Endothelial cell (in vitro differentiated cells): Measurements from ENCODE around the gene ATP5ME. TPM values are rescaled to one million over a fixed set of nuclear protein-coding genes. Genes with fewer than 3 reads are reported as not detected.

Experiments
- DNase-seq: peaks from one replicate; pipeline ENCODE4 v3.0.0; 2021; ENCODE audit warnings: low spot score
- H3K27ac Mint-ChIP-seq: one replicate; pipeline ENCODE4 v1.8.0; 2021; ENCODE audit warnings: mixed read lengths, inconsistent platforms; ENCODE audit not compliant: unreplicated experiment
- H3K27me3 Mint-ChIP-seq: one replicate; pipeline ENCODE4 v1.8.0; 2021; ENCODE audit warnings: mild to moderate bottlenecking, moderate library complexity, mixed read lengths, inconsistent platforms; ENCODE audit not compliant: unreplicated experiment
- H3K36me3 Mint-ChIP-seq: one replicate; pipeline ENCODE4 v1.8.0; 2021; ENCODE audit warnings: mild to moderate bottlenecking, low read depth, mixed read lengths, inconsistent platforms; ENCODE audit not compliant: unreplicated experiment
- H3K4me1 Mint-ChIP-seq: one replicate; pipeline ENCODE4 v1.8.0; 2021; ENCODE audit warnings: mild to moderate bottlenecking, mixed read lengths, inconsistent platforms; ENCODE audit not compliant: unreplicated experiment
- H3K4me3 Mint-ChIP-seq: one replicate; pipeline ENCODE4 v1.8.0; 2021; ENCODE audit warnings: mild to moderate bottlenecking, mixed read lengths, inconsistent platforms; ENCODE audit not compliant: unreplicated experiment
- H3K9me3 Mint-ChIP-seq: one replicate; pipeline ENCODE4 v1.8.0; 2021; ENCODE audit warnings: mixed read lengths, inconsistent platforms; ENCODE audit not compliant: unreplicated experiment
- total RNA-seq: library from RNA; stranded (reverse); fragmentation: NEBNext Ultra II Directional; extraction: Animal tissue kit (Norgen Biotek cat#: 25700); gene quantifications from one replicate; pipeline ENCODE4 v1.2.1, GENCODE V29; 2021; ENCODE audit not compliant: unreplicated experiment
- TF ChIP-seq, protein P1 (sequence below): fragments of 200-600 bp; sonication (generic); IDR thresholded peaks from one replicate; pipeline ENCODE4 v1.5.0; 2021; ENCODE audit warnings: antibody characterized with exemption; ENCODE audit not compliant: unreplicated experiment

Gene ATP5ME
- total RNA-seq, 1 donor from 2014 or later: 289 TPM

DNA sequence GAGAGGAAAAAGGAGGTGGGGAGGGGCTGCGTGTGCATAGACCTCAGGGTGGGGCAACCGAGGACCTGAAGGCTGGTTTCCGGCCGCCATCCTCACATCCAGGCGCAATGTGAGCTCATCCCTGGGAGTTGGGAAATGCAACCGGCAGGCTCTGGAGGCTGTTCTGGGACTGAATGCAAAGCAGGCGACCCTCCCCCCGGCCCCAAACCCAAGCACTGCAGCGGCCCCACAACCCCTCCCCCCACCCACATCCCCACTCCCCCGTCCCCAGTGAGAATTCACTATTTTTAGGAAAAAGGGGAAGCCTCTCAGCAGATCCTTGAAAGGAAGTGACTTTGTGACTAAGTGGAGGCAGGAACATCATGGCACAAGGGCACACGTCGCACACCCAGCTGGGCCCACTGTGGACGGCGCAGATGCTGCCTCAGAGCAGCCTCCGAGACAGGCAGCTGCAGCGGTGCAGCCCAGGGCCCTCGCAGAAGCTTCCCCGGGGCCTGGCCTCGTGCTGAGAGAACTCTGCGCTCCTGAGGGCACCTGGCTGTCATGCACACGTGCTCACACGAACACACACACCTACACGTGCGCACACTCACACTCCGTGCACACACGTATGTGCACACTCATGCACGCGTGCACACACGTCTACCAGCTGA, 50.0 kb downstream of the ATP5ME start:
- Mint-ChIP-seq H3K9me3 (no peaks in the 10 kb centered on the region), H3K36me3 (peaks cover 3% of the 10 kb centered on the region), H3K27me3 (peaks cover 19% of the 10 kb centered on the region), H3K4me3 (no peak overlapping the region), H3K27ac (no peak overlapping the region), H3K4me1 (peaks cover 2% of the 10 kb centered on the region)
- TF ChIP-seq, protein P1, sequence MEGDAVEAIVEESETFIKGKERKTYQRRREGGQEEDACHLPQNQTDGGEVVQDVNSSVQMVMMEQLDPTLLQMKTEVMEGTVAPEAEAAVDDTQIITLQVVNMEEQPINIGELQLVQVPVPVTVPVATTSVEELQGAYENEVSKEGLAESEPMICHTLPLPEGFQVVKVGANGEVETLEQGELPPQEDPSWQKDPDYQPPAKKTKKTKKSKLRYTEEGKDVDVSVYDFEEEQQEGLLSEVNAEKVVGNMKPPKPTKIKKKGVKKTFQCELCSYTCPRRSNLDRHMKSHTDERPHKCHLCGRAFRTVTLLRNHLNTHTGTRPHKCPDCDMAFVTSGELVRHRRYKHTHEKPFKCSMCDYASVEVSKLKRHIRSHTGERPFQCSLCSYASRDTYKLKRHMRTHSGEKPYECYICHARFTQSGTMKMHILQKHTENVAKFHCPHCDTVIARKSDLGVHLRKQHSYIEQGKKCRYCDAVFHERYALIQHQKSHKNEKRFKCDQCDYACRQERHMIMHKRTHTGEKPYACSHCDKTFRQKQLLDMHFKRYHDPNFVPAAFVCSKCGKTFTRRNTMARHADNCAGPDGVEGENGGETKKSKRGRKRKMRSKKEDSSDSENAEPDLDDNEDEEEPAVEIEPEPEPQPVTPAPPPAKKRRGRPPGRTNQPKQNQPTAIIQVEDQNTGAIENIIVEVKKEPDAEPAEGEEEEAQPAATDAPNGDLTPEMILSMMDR: no peak
- DNase-seq: no peak

DNA sequence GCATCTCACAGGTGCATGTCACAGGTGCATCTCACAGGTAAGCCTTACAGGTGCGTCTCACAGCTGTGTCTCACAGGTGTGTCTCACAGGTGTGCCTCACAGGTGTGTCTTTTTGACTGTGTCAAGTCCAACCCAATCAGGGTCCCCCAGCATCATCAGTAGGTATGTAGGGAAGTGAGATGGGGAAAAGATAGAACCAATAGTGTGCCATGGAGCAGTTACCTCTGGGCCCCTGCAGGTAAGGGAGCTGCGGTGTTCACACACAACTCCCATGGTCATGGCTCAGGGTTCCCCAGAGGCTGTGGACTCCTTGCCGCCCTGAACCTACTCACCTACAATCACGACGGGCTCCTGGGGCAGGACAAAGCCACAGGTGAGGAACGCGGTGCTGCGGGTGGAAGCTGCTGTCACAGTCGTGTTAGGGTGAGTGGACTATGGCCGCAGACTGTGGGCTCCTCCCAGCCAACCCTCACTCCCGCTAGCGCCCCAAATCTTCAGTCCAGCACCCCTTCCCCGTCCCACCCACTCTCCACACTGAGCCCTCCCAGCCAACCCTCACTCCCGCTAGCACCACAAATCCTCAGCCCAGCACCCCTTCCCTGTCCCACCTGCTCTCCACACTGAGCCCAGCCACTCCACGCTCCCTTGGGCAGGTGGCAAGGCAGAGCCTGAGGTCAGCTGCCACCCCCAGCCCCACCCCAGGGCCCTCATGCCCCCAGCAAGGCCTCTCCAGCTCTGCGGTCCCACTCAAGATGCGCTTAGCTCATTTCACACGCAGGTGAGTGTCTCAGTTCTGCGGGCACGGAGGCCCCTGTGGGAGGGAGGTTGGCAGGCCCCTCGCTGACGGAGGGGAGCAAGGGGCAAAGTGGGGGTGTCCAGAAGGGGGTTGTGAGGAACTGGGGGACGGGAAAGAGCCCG, 50.8 kb downstream of the ATP5ME start:
- Mint-ChIP-seq H3K36me3 (peaks cover 3% of the 10 kb centered on the region), H3K27ac (no peak overlapping the region), H3K4me1 (peaks cover 2% of the 10 kb centered on the region), H3K27me3 (peaks cover 19% of the 10 kb centered on the region), H3K9me3 (no peaks in the 10 kb centered on the region), H3K4me3 (no peak overlapping the region)
- DNase-seq: no peak
- TF ChIP-seq, protein P1: no peak

Other genes with a start within 250 kb of the ATP5ME start
- 32.5 TPM for gene ZNF721, start 175.1 kb downstream of the ATP5ME start, total RNA-seq
- gene PIGG, start 175.1 kb downstream of the ATP5ME start, total RNA-seq: 74.0 TPM
- not detected for gene TMEM271, start 98.0 kb downstream of the ATP5ME start, total RNA-seq
- 5.1 TPM for gene PDE6B, start 48.7 kb downstream of the ATP5ME start, total RNA-seq
- gene MYL5, start 266 bp upstream of the ATP5ME start, total RNA-seq: 23.2 TPM
- 19.9 TPM for gene SLC49A3, start 14.9 kb upstream of the ATP5ME start, total RNA-seq
- gene PCGF3, start 31.6 kb upstream of the ATP5ME start, total RNA-seq: 84.5 TPM
- 0.46 TPM for gene CPLX1, start 151.9 kb upstream of the ATP5ME start, total RNA-seq